Osteoblast (primary cell): ENCODE results near the gene C1QC. TPM values are rescaled to one million over a fixed set of nuclear protein-coding genes. Genes with fewer than 3 reads are reported as not detected.
A peak's percentile ranks its signal among the peaks of the same experiment; 100 is the strongest.

ENCODE experiments used
- DNase-seq: peaks from one replicate; pipeline ENCODE4 v3.0.0; 2011; ENCODE audit warnings: low spot score, mixed read lengths; ENCODE audit not compliant: insufficient read length; ENCODE audit errors: missing footprints
- H2AFZ ChIP-seq: 2 replicates; pipeline ENCODE4 v1.6.0; 2011; ENCODE audit warnings: mild to moderate bottlenecking, low read length
- H3K27ac ChIP-seq: 2 replicates; pipeline ENCODE4 v1.5.1; 2011; ENCODE audit warnings: mild to moderate bottlenecking, low read depth, low read length, moderate library complexity
- H3K27me3 ChIP-seq: 2 replicates; pipeline ENCODE4 v1.6.0; 2012; ENCODE audit warnings: mild to moderate bottlenecking, control low read depth, inconsistent platforms, low read length, moderate library complexity; ENCODE audit not compliant: insufficient read depth
- H3K36me3 ChIP-seq: 2 replicates; pipeline ENCODE4 v1.5.1; 2011; ENCODE audit warnings: mild to moderate bottlenecking, low read length, control low read depth, moderate library complexity; ENCODE audit not compliant: insufficient read depth
- H3K4me1 ChIP-seq: 2 replicates; pipeline ENCODE4 v1.5.1; 2011; ENCODE audit warnings: mild to moderate bottlenecking, low read length, control low read depth, moderate library complexity; ENCODE audit not compliant: insufficient read depth
- H3K4me2 ChIP-seq: 2 replicates; pipeline ENCODE4 v1.6.0; 2011; ENCODE audit warnings: mild to moderate bottlenecking, low read length; ENCODE audit not compliant: insufficient read depth
- H3K4me3 ChIP-seq: fragments of 200-600 bp; sonication (generic); 3 replicates; pipeline ENCODE4 v1.5.1; 2012; ENCODE audit warnings: mild to moderate bottlenecking, low read length, inconsistent platforms; ENCODE audit not compliant: insufficient read depth
- H3K79me2 ChIP-seq: 2 replicates; pipeline ENCODE4 v1.6.0; 2012; ENCODE audit warnings: mild to moderate bottlenecking, low read length, control low read depth, inconsistent platforms; ENCODE audit not compliant: insufficient read depth
- H3K9me3 ChIP-seq: 2 replicates; pipeline ENCODE4 v1.5.1; 2011; ENCODE audit warnings: low read depth, low read length, control low read depth
- H4K20me1 ChIP-seq: 2 replicates; pipeline ENCODE4 v1.6.0; 2012; ENCODE audit warnings: mild to moderate bottlenecking, low read length, control low read depth; ENCODE audit not compliant: insufficient read depth
- total RNA-seq: library from RNA; depleted of rRNA; stranded (reverse); fragments of >200 nt; gene quantifications from 2 replicates; pipeline ENCODE4 v1.2.3, GENCODE V29; 2012
- TF ChIP-seq, protein P1 (sequence below): IDR thresholded peaks from 2 replicates; pipeline ENCODE4 v1.5.1; 2011; ENCODE audit warnings: mild to moderate bottlenecking, low read depth, low read length, moderate library complexity; ENCODE audit errors: extremely low read depth

The C1QC gene
- total RNA-seq, 1 donor: 2.2 TPM

DNA sequence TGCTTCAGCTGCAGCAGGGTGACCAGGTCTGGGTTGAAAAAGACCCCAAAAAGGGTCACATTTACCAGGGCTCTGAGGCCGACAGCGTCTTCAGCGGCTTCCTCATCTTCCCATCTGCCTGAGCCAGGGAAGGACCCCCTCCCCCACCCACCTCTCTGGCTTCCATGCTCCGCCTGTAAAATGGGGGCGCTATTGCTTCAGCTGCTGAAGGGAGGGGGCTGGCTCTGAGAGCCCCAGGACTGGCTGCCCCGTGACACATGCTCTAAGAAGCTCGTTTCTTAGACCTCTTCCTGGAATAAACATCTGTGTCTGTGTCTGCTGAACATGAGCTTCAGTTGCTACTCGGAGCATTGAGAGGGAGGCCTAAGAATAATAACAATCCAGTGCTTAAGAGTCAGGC lies 4.1 kb upstream of the C1QC start:
- H3K4me3 ChIP-seq: no peak overlapping the region
- peaks cover 6% of the 10 kb centered on the region for H3K27me3 ChIP-seq
- H3K27ac ChIP-seq: no peak overlapping the region
- no peaks in the 10 kb centered on the region for H3K9me3 ChIP-seq
- no peaks in the 10 kb centered on the region for H3K4me1 ChIP-seq
- peak; percentile 88 for DNase-seq
- TF ChIP-seq, protein P1, sequence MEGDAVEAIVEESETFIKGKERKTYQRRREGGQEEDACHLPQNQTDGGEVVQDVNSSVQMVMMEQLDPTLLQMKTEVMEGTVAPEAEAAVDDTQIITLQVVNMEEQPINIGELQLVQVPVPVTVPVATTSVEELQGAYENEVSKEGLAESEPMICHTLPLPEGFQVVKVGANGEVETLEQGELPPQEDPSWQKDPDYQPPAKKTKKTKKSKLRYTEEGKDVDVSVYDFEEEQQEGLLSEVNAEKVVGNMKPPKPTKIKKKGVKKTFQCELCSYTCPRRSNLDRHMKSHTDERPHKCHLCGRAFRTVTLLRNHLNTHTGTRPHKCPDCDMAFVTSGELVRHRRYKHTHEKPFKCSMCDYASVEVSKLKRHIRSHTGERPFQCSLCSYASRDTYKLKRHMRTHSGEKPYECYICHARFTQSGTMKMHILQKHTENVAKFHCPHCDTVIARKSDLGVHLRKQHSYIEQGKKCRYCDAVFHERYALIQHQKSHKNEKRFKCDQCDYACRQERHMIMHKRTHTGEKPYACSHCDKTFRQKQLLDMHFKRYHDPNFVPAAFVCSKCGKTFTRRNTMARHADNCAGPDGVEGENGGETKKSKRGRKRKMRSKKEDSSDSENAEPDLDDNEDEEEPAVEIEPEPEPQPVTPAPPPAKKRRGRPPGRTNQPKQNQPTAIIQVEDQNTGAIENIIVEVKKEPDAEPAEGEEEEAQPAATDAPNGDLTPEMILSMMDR: peak; percentile 13
- H3K79me2 ChIP-seq: no peaks in the 10 kb centered on the region
- H3K36me3 ChIP-seq: no peaks in the 10 kb centered on the region
- no peak overlapping the region for H2AFZ ChIP-seq
- H4K20me1 ChIP-seq: peaks cover 2% of the 10 kb centered on the region
- H3K4me2 ChIP-seq: no peak overlapping the region

DNA sequence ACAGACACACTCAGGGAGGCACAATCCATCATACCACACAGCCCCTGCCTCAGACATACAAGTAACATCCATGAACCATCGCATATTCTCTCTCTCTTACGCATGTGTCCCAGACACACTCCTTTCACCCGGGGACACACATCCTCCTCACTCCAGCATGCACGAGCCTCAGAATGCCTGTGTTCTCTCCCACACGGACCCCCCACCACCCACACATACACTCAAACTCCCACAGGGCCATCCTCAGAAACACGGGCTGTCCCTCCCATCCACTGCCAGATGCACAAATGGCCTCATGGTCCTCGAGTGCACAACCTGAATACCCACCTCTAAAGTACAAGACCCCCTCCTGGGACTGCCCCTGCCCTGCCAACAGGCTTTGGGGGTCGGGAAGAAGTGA lies 2.2 kb upstream of the C1QC start:
- no peak for DNase-seq
- H3K4me1 ChIP-seq: no peaks in the 10 kb centered on the region
- no peaks in the 10 kb centered on the region for H3K9me3 ChIP-seq
- no peak overlapping the region for H3K27ac ChIP-seq
- H4K20me1 ChIP-seq: peaks cover 2% of the 10 kb centered on the region
- H2AFZ ChIP-seq: no peak overlapping the region
- no peaks in the 10 kb centered on the region for H3K36me3 ChIP-seq
- peaks cover under 1% of the 10 kb centered on the region for H3K27me3 ChIP-seq
- H3K4me2 ChIP-seq: no peak overlapping the region
- TF ChIP-seq, protein P1: no peak
- no peak overlapping the region for H3K4me3 ChIP-seq
- no peaks in the 10 kb centered on the region for H3K79me2 ChIP-seq

DNA sequence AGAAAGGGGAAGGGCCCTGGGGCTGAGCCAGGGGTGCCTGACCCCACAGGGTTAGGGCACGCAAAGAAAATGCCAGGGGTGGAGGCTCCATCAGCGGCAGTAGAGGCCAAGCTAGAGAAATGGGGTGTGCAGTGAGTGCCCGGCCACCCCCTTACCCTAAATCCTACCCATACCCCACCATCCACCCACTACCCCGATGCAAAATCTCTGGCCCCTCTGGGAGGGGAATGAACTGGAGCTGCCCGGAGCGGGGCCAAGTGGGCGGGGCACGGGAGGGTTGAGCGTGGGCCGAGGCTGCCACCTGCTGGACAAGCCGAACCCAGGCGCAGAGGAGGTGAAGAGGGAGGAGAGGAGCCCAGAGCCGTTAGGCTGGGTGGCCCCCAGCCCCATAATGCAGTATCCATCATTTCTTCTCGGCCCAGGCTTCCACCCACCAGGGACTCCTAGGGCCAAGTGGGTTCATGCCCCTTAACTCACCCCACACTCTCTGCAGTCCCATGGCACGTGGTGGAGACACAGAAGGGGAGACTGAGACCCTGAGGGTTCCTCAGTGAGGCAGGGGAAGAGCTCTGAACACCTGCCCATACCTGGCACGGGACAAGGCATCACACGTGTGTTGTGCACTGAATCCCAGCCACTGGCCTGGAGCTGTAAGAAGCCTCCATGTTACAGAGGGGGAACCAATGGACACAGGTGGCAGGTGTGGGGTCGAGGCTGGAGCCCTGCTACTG lies 1.4 kb upstream of the C1QC start:
- Histone ChIP-seq H3K9me3 (no peaks in the 10 kb centered on the region), H3K36me3 (no peaks in the 10 kb centered on the region), H4K20me1 (peaks cover 2% of the 10 kb centered on the region), H2AFZ (no peak overlapping the region), H3K4me3 (no peak overlapping the region), H3K79me2 (no peaks in the 10 kb centered on the region), H3K4me2 (no peak overlapping the region), H3K4me1 (no peaks in the 10 kb centered on the region), H3K27ac (no peak overlapping the region), H3K27me3 (no peaks in the 10 kb centered on the region)
- TF ChIP-seq, protein P1: peak; percentile 78
- peak; percentile 97 for DNase-seq

DNA sequence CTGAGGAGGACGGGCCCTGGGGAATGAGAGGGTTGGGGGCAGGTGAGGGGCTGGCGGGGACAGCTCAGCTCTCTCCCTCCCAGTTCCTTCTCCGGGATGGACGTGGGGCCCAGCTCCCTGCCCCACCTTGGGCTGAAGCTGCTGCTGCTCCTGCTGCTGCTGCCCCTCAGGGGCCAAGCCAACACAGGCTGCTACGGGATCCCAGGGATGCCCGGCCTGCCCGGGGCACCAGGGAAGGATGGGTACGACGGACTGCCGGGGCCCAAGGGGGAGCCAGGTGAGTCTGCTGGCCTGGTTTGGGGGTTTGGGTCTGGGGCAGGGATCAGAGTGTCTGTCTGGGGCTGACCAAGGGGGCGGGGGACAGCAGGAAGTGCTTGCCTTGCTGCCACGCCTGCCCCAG lies 495 bp downstream of the C1QC start:
- H3K27me3 ChIP-seq: peaks cover 3% of the 10 kb centered on the region
- TF ChIP-seq, protein P1: no peak
- no peaks in the 10 kb centered on the region for H3K4me1 ChIP-seq
- DNase-seq: peak; percentile 34
- no peak overlapping the region for H3K4me3 ChIP-seq
- no peaks in the 10 kb centered on the region for H3K9me3 ChIP-seq
- H4K20me1 ChIP-seq: peaks cover 2% of the 10 kb centered on the region
- no peaks in the 10 kb centered on the region for H3K79me2 ChIP-seq
- no peaks in the 10 kb centered on the region for H3K36me3 ChIP-seq
- no peak overlapping the region for H3K27ac ChIP-seq
- no peak overlapping the region for H3K4me2 ChIP-seq
- H2AFZ ChIP-seq: no peak overlapping the region
